Thyroid gland (tissue), 4 donors: ENCODE data around the gene DHRS2.

Experiments
- POLR2A ChIP-seq, 2 donors: fragments of 450-650 bp; IDR thresholded peaks; one replicate each; pipeline ENCODE4 v1.6.1; 2017; ENCODE audit warnings: antibody characterized with exemption in 2 of 2, mild to moderate bottlenecking in 2 of 2, moderate library complexity in 1 of 2
- TF ChIP-seq, protein P1 (sequence below), 6 experiments: fragments of 200-600 bp in 3 of 6; fragments of 450-650 bp in 3 of 6; sonication (generic) in 3 of 6; IDR thresholded peaks; one replicate each; pipeline ENCODE4 v1.5.1; 2016 to 2019; ENCODE audit warnings: antibody characterized with exemption in 6 of 6, mild to moderate bottlenecking in 2 of 6, inconsistent platforms in 1 of 6, moderate library complexity in 1 of 6

DNA sequence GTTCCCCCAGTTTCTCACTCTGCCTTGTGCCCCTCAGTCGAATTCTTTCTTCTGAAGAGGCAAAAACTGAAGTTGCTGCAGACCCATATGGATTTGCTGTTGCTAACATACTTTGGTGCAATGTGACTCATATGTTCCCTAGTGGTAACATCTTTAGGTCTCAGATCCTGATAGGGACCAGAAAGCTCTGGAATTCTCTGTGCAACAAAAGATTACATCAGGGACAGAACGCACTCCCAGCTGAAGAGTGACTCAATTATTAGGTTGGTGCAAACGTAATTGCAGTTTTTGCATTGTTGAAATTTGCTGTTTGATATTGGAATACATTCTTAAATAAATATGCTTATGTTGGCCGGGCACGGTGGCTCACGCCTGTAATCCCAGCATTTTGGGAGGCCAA is 8.2 kb upstream of the DHRS2 start:
- TF ChIP-seq, protein P1, sequence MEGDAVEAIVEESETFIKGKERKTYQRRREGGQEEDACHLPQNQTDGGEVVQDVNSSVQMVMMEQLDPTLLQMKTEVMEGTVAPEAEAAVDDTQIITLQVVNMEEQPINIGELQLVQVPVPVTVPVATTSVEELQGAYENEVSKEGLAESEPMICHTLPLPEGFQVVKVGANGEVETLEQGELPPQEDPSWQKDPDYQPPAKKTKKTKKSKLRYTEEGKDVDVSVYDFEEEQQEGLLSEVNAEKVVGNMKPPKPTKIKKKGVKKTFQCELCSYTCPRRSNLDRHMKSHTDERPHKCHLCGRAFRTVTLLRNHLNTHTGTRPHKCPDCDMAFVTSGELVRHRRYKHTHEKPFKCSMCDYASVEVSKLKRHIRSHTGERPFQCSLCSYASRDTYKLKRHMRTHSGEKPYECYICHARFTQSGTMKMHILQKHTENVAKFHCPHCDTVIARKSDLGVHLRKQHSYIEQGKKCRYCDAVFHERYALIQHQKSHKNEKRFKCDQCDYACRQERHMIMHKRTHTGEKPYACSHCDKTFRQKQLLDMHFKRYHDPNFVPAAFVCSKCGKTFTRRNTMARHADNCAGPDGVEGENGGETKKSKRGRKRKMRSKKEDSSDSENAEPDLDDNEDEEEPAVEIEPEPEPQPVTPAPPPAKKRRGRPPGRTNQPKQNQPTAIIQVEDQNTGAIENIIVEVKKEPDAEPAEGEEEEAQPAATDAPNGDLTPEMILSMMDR (IDR thresholded peaks at IDR 0.05) = no peak
- no peak for TF ChIP-seq POLR2A (IDR thresholded peaks at IDR 0.05)
